ENCODE results near the gene ADIG.

DNA sequence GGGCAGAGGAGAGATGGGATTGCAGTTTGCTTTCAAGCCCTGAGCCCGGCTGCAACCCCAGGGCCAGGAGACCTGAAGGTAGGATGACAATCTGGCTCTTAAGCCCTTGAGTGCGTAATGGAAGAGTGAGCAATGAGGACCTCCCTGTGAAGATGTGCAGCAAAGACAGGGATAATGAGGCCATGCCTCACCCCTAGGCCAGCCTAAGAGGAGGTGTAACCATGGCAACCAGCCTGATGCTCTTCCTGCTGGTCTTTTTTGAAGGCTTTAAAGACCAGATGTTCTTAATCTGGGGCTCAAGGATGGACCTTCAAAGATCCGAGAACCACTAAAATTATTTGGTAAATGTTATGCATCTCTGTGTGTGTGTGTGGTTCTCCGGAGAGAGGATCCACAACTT is 28.8 kb downstream of the ADIG start:
- TF ChIP-seq CTCF (IDR thresholded peaks at IDR 0.05) (no peak), EP300 (IDR thresholded peaks at IDR 0.05) (no peak), POLR2A (IDR thresholded peaks at IDR 0.05) (no peak)

All from ovary (tissue), 3 donors.